HG02798 (cell line): ENCODE results near the gene S100A13.
"Not testable (repeated sequence)": the region's sequence is repeated elsewhere in the genome, so short reads cannot be mapped to it uniquely, and the experiment has no call there.

Experiments
- ATAC-seq: cut with Tn5 transposase; IDR thresholded peaks from one replicate; pipeline ENCODE4 v1.9.1; 2021; ENCODE audit warnings: mild to moderate bottlenecking; ENCODE audit not compliant: unreplicated experiment, poor library complexity

S100A13 gene

GRCh38 chr1:153608742-153609584 is 18.3 kb downstream of the S100A13 start:
- no peak for ATAC-seq

- ATAC-seq = no peak
Measured at GRCh38 chr1:153608089-153608682, 19.1 kb downstream of the S100A13 start.

- no peak for ATAC-seq
Measured at GRCh38 chr1:153607381-153607780, 19.9 kb downstream of the S100A13 start.

DNA sequence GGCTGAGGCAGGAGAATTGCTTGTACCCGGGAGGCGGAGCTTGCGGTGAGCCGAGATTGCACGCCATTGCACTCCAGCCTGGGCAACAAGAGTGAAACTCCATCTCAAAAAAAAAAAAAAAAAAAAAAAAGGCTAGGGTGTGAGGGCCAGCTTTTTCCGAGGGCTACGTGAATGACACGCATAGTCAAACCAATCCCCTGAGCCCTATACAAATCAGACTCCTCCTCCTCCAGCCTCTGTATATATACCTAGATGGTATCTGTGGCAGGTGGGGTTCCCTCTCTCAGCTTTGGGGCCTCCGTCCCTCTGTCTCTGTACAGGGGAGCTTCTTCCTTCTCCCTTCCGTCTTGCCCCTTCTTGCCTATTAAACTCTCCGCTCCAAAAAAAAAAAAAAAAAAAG is 21.1 kb downstream of the S100A13 start:
- ATAC-seq = no peak

GRCh38 chr1:153602749-153603148 is 24.6 kb downstream of the S100A13 start:
- no peak for ATAC-seq

DNA sequence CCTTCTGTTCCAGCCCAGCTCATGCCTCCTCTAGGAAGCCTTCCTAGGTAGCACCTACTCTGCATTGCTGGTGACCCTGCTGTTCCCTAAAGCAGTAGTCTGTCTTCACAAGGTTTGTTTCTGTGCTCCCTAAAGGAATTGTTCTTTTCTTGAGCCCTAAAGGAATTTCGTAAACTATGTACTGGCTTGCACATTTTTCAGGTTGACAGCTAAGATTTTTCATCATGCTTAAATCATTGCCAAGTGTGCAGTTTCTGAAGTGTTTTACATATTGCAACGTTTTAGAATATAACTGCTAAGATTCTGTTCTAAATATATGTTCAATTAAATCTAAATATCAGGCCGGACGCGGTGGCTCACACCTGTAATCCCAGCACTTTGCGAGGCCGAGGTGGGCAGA is 27.5 kb downstream of the S100A13 start:
- ATAC-seq = no peak

GRCh38 chr1:153598309-153599172 is 28.8 kb downstream of the S100A13 start:
- peak; percentile 95 for ATAC-seq

DNA sequence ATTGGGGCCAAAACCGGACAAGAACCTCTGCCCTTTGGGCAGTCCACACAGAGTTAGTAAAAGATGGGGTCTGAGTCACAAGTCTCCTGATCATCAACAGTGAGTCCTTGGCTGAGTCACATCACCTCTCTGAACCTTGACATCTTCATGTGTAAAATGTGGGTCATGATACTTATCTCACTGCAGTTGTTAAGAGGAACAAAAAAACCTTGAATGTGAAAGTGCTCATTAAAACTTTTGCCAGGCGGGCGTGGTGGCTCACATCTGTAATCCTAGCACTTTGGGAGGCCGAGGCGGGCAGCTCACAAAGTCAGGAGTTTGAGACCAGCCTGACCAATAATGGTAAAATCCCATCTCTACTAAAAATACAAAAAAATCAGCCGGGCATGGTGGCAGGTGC is 30.1 kb downstream of the S100A13 start:
- ATAC-seq = no peak

DNA sequence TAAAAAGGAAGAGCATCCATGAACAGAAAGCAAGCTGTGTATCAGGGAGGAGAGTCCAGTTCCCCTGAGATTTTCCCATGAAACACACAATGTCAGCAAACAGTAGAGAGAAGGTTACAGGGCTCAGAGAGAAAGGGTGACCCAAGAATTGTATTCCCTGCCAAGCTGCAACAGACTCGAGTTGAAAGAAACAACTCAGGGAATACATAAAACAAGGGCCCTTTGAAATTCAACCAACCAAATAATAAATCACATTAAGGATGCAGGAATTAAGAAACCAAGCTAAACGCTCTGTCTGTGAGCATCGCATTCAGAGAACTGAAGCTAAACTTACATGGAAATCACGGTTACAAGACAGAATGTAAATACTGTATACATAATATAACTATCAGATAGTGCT is 34.6 kb downstream of the S100A13 start:
- ATAC-seq = no peak

GRCh38 chr1:153588482-153588881 is 38.8 kb downstream of the S100A13 start:
- ATAC-seq = no peak

GRCh38 chr1:153588033-153588432 is 39.3 kb downstream of the S100A13 start:
- not testable (repeated sequence) for ATAC-seq

DNA sequence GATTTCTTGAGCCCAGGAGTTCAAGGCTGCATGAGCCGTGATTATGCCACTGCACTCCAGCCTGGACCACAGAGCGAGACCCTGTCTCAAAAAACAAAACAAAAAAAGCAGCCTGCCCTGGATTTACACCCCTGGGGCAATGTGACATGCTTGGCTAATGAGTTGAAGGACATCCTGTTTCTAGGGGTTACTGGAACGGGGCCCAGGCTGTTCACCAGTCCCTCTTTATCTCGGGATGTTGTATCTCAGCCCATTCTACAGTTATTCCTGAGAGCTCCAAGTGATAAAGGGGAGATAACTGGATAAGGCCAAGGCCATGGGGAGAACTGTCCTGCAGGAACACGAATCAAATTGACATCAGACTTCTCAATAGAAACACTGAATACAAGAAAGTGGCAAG is 40.0 kb downstream of the S100A13 start:
- no peak for ATAC-seq

DNA sequence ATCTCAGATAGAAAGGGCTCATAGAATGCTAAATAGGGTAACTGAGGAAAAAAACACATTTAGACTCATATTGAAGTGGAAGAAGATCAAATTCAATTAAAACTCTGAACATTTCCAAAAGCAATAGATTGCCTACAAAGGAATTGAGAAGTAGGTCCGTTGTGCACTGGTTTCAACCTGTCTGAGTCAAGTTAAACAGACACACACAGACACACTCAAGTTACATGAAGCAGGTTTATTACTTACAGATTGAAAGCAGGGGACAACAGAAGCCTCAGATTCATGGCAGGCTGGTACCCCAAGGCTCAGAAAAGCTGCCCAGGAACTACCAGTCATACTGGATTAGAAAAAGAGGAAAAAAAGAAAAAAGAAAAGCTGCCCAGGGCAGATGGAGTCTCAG is 41.0 kb downstream of the S100A13 start:
- ATAC-seq = no peak

DNA sequence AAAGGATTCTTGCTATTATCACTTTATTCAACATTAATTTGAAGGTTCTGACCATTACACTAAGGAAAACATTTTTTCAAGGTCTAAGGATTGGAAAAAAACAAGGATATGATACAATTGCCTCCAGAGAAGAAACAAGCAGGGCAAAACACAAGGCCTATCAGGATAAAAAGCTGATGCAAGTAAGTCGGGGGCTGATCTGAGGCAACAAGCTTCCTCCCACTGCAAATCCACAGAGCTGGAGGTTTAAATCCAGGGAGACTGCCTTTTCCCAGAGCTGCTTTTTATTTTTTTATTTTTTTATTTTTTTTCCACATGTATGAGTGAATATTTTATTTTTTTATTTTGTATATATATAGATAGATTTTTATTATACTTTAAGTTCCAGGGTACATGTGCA is 42.3 kb downstream of the S100A13 start:
- no peak for ATAC-seq

- ATAC-seq = no peak
Measured at GRCh38 chr1:153583976-153584375, 43.3 kb downstream of the S100A13 start.

DNA sequence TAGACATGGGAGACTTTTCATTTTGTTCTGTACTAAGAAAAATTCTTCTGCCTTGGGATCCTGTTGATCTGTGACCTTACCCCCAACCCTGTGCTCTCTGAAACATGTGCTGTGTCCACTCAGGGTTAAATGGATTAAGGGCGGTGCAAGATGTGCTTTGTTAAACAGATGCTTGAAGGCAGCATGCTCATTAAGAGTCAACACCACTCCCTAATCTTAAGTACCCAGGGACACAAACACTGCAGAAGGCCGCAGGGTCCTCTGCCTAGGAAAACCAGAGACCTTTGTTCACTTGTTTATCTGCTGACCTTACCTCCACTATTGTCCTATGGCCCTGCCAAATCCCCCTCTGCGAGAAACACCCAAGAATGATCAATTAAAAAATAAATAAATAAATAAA is 43.8 kb downstream of the S100A13 start:
- not testable (repeated sequence) for ATAC-seq

DNA sequence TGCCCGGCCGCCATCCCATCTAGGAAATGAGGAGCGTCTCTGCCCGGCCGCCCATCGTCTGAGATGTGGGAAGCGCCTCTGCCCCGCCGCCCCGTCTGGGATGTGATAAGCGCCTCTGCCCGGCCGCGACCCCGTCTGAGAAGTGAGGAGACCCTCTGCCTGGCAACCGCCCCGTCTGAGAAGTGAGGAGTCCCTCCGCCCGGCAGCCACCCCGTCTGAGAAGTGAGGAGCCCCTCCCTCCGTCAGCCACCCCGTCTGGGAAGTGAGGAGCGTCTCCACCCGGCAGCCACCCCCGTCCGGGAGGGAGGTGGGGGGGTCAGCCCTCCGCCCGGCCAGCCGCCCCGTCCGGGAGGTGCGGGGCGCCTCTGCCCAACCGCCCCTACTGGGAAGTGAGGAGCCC is 44.5 kb downstream of the S100A13 start:
- not testable (repeated sequence) for ATAC-seq

DNA sequence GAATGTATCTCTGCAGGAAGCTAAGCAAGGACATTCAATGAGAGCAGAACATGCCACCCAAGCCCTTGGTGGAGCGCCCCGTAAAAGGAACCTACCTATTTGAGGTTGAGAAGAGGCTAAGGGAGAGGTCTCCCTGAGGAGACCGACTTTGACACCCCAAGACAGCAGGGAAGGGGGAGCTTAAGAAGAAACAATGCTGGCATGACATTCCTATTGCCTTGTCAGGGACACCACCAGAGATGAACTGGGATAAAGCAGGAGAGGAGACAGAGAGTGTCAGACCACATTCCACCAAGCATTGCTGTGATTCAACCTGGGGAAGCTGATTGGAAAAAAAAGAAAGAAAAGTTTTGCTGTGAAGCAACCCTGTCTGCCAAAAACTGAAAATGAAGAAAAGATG is 48.4 kb downstream of the S100A13 start:
- ATAC-seq = no peak

GRCh38 chr1:153578490-153578889 is 48.8 kb downstream of the S100A13 start:
- no peak for ATAC-seq

- ATAC-seq = no peak
Measured at GRCh38 chr1:153577624-153578051, 49.7 kb downstream of the S100A13 start.

- no peak for ATAC-seq
Measured at GRCh38 chr1:153577138-153577537, 50.2 kb downstream of the S100A13 start.
